Colon (tissue), 2 donors: ENCODE measurements around the gene GRB10.
"Not testable (repeated sequence)": the region's sequence is repeated elsewhere in the genome, so short reads cannot be mapped to it uniquely, and the experiment has no call there.

ENCODE experiments used
- FAIRE-seq: peaks from 2 replicates; lab custom pipeline; 2012; peaks lifted over from hg19 to GRCh38; lab: Jason Lieb, UNC
- donor health status: control.
- donor health status: control.

Gene GRB10

GRCh38 chr7:50743016-50743415, 39.7 kb downstream of the GRB10 start:
- no peak for FAIRE-seq

GRCh38 chr7:50742401-50742800, 40.3 kb downstream of the GRB10 start:
- FAIRE-seq = no peak

GRCh38 chr7:50739744-50740435, 42.8 kb downstream of the GRB10 start:
- FAIRE-seq = no peak

GRCh38 chr7:50738932-50739331, 43.8 kb downstream of the GRB10 start:
- no peak for FAIRE-seq

- not testable (repeated sequence) for FAIRE-seq
These were observed 46.9 kb downstream of the GRB10 start for GRCh38 chr7:50735836-50736235.

GRCh38 chr7:50735333-50735732, 47.4 kb downstream of the GRB10 start:
- no peak for FAIRE-seq

- no peak for FAIRE-seq
These were observed 48.5 kb downstream of the GRB10 start for GRCh38 chr7:50734246-50734645.

- no peak for FAIRE-seq
These were observed 49.1 kb downstream of the GRB10 start for GRCh38 chr7:50733552-50733951.

- FAIRE-seq = no peak
These were observed 50.8 kb downstream of the GRB10 start for GRCh38 chr7:50731703-50732582.

GRCh38 chr7:50730446-50731400, 52.0 kb downstream of the GRB10 start:
- no peak for FAIRE-seq

- FAIRE-seq = no peak
These were observed 52.7 kb downstream of the GRB10 start for GRCh38 chr7:50729962-50730361.

- no peak for FAIRE-seq
These were observed 54.5 kb downstream of the GRB10 start for GRCh38 chr7:50728184-50728583.

GRCh38 chr7:50727711-50728110, 55.0 kb downstream of the GRB10 start:
- no peak for FAIRE-seq

GRCh38 chr7:50727072-50727471, 55.6 kb downstream of the GRB10 start:
- no peak for FAIRE-seq

- no peak for FAIRE-seq
These were observed 56.9 kb downstream of the GRB10 start for GRCh38 chr7:50725774-50726173.

- FAIRE-seq = no peak
These were observed 57.9 kb downstream of the GRB10 start for GRCh38 chr7:50724526-50725520.

- no peak for FAIRE-seq
These were observed 58.8 kb downstream of the GRB10 start for GRCh38 chr7:50723888-50724287.

- no peak for FAIRE-seq
These were observed 59.5 kb downstream of the GRB10 start for GRCh38 chr7:50723173-50723572.

GRCh38 chr7:50721661-50722259, 60.9 kb downstream of the GRB10 start:
- no peak for FAIRE-seq

GRCh38 chr7:50721160-50721559, 61.5 kb downstream of the GRB10 start:
- FAIRE-seq = no peak

GRCh38 chr7:50720295-50720694, 62.4 kb downstream of the GRB10 start:
- no peak for FAIRE-seq
